Mesenchymal stem cell (in vitro differentiated cells and primary cell): ENCODE results near the gene SYNJ2BP.
"Not testable (repeated sequence)": the region's sequence is repeated elsewhere in the genome, so short reads cannot be mapped to it uniquely, and the experiment has no call there.

Experiments
- DNase-seq: peaks from one replicate; pipeline ENCODE4 v3.0.0-alpha.2; 2013
- H2AFZ ChIP-seq: one replicate; pipeline ENCODE4 v1.6.1; 2013; ENCODE audit warnings: low read depth, mild to moderate bottlenecking, control low read depth, inconsistent platforms, low read length, moderate library complexity
- H2AK5ac ChIP-seq: 2 replicates; pipeline ENCODE4 v1.6.1; 2013; ENCODE audit warnings: low read length, moderate library complexity, mild to moderate bottlenecking, inconsistent platforms; ENCODE audit not compliant: severe bottlenecking
- H2BK120ac ChIP-seq: one replicate; pipeline ENCODE4 v1.6.1; 2013; ENCODE audit warnings: low read depth, mild to moderate bottlenecking, inconsistent platforms, low read length, moderate library complexity
- H2BK12ac ChIP-seq, 2 experiments: one replicate each; pipeline ENCODE4 v1.6.1; 2013; ENCODE audit warnings: inconsistent platforms in 2 of 2, low read length in 2 of 2, mild to moderate bottlenecking in 2 of 2, moderate library complexity in 2 of 2, control low read depth in 1 of 2
- H2BK15ac ChIP-seq: one replicate; pipeline ENCODE4 v1.6.1; 2013; ENCODE audit warnings: mild to moderate bottlenecking, low read depth, inconsistent platforms; ENCODE audit not compliant: poor library complexity, severe bottlenecking
- H2BK5ac ChIP-seq: 2 replicates; pipeline ENCODE4 v1.6.1; 2013; ENCODE audit warnings: low read depth, mild to moderate bottlenecking, low read length, control low read depth, inconsistent platforms; ENCODE audit not compliant: poor library complexity, severe bottlenecking
- H3K14ac ChIP-seq, 2 experiments: one replicate each; pipeline ENCODE4 v1.6.1; 2013; ENCODE audit warnings: inconsistent platforms in 2 of 2, low read length in 2 of 2, control low read depth in 1 of 2, mild to moderate bottlenecking in 1 of 2, moderate library complexity in 1 of 2
- H3K18ac ChIP-seq, 2 experiments: one replicate each; pipeline ENCODE4 v1.6.1; 2013; ENCODE audit warnings: inconsistent platforms in 2 of 2, low read length in 2 of 2, control low read depth in 1 of 2, low read depth in 1 of 2, mild to moderate bottlenecking in 1 of 2
- H3K23ac ChIP-seq, 2 experiments: one replicate each; pipeline ENCODE4 v1.6.1; 2013; ENCODE audit warnings: inconsistent platforms in 2 of 2, low read length in 2 of 2, mild to moderate bottlenecking in 2 of 2, moderate library complexity in 2 of 2, control low read depth in 1 of 2
- H3K27ac ChIP-seq: 2 replicates; pipeline ENCODE4 v1.5.1; 2013; ENCODE audit warnings: mild to moderate bottlenecking, moderate library complexity, low read length, control low read depth, inconsistent platforms; ENCODE audit not compliant: poor library complexity, severe bottlenecking
- H3K27me3 ChIP-seq, 2 experiments: 2 replicates each; pipeline versions ENCODE4 v1.6.1 to v1.7.0; 2013; ENCODE audit warnings: low read length in 2 of 2, mild to moderate bottlenecking in 2 of 2, moderate library complexity in 2 of 2, control low read depth in 1 of 2, inconsistent platforms in 1 of 2; ENCODE audit not compliant: control insufficient read depth in 1 of 2, insufficient read depth in 1 of 2
- H3K36me3 ChIP-seq, 2 experiments: 2 replicates each; pipeline versions ENCODE4 v1.6.1 to v1.7.0; 2013; ENCODE audit warnings: low read length in 2 of 2, control low read depth in 1 of 2, inconsistent platforms in 1 of 2, low read depth in 1 of 2, mild to moderate bottlenecking in 1 of 2; ENCODE audit not compliant: insufficient read depth in 2 of 2, control insufficient read depth in 1 of 2
- H3K4ac ChIP-seq, 2 experiments: one replicate each; pipeline ENCODE4 v1.6.1; 2013; ENCODE audit warnings: inconsistent platforms in 2 of 2, low read length in 2 of 2, mild to moderate bottlenecking in 2 of 2, moderate library complexity in 2 of 2, control low read depth in 1 of 2, low read depth in 1 of 2
- H3K4me1 ChIP-seq: 2 replicates; pipeline ENCODE4 v1.6.1; 2013; ENCODE audit warnings: low read depth, low read length, control low read depth; ENCODE audit not compliant: control insufficient read depth, insufficient read depth
- H3K4me2 ChIP-seq: 2 replicates; pipeline ENCODE4 v1.6.1; 2013; ENCODE audit warnings: low read length, mild to moderate bottlenecking, inconsistent platforms; ENCODE audit not compliant: poor library complexity, severe bottlenecking
- H3K4me3 ChIP-seq, 2 experiments: 2 replicates each; pipeline versions ENCODE4 v1.5.1 to v1.7.0; 2013; ENCODE audit warnings: low read length in 2 of 2, mild to moderate bottlenecking in 2 of 2, control low read depth in 1 of 2, low read depth in 1 of 2; ENCODE audit not compliant: insufficient read depth in 1 of 2
- H3K79me1 ChIP-seq: replicated peaks from 2 replicates; pipeline ENCODE4 v1.6.1; 2013; ENCODE audit warnings: mild to moderate bottlenecking, control low read depth, low read length, inconsistent platforms; ENCODE audit not compliant: poor library complexity, severe bottlenecking
- H3K9ac ChIP-seq: 2 replicates; pipeline ENCODE4 v1.7.0; 2013; ENCODE audit warnings: mild to moderate bottlenecking, low read length, moderate library complexity
- H3K9me3 ChIP-seq: 2 replicates; pipeline ENCODE4 v1.7.0; 2013; ENCODE audit warnings: mild to moderate bottlenecking, low read length; ENCODE audit not compliant: control insufficient read depth
- H4K8ac ChIP-seq: one replicate; pipeline ENCODE4 v1.6.1; 2013; ENCODE audit warnings: inconsistent platforms, mild to moderate bottlenecking, low read length, moderate library complexity
- H4K91ac ChIP-seq: one replicate; pipeline ENCODE4 v1.6.1; 2013; ENCODE audit warnings: mild to moderate bottlenecking, low read length, inconsistent platforms
- WGBS: methylation state at CpG from one replicate; pipeline ENCODE4 v1.1.7; 2013; ENCODE audit warnings: mixed read lengths; 5-methylcytosine and 5-hydroxymethylcytosine counted together

The SYNJ2BP gene

DNA sequence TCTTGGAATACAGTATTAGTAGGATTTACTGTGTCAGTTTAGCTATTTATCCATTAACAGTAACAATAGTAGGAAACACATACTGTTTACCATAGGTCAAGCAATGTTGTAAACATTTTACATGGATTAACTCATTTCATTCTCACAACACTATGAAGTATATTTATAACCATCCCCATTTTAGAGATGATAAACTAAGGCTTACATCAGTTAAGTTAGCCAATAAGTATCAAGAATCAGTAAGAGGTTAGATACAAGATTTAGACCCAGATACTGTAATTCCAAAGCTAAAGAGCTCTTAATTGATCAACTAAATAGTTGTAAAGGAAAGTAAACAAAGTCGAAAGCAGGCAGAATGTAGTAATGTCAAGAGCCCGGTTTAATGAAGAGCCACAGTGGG, 1.1 kb downstream of the SYNJ2BP start:
- peaks cover 1% of the 10 kb centered on the region for H3K4me1 ChIP-seq
- no peaks in the 10 kb centered on the region for H3K9me3 ChIP-seq
- H2BK12ac ChIP-seq, result no peak overlapping the region
- H3K4me2 ChIP-seq, result no peak overlapping the region
- no peak overlapping the region for H3K27ac ChIP-seq
- no peak overlapping the region for H2AFZ ChIP-seq
- H3K79me1 ChIP-seq, result peaks cover 12% of the 10 kb centered on the region
- H3K18ac ChIP-seq, result no peak overlapping the region
- H3K4me3 ChIP-seq, result peak overlapping the region in 1 of 2 experiments; percentile 97
- H2BK15ac ChIP-seq, result no peak overlapping the region
- no peaks in the 10 kb centered on the region for H3K27me3 ChIP-seq
- peaks cover 0 to 11% of the 10 kb centered on the region in 2 experiments for H3K36me3 ChIP-seq
- H3K14ac ChIP-seq, result no peak overlapping the region
- peak overlapping the region; percentile 95 for H3K9ac ChIP-seq
- H2BK5ac ChIP-seq, result no peak overlapping the region
- no peak overlapping the region for H2AK5ac ChIP-seq
- peak; percentile 16 for DNase-seq
- 40% methylated on average over 2 of the region's 2 CpGs for WGBS
- H3K4ac ChIP-seq, result no peak overlapping the region
- no peak overlapping the region for H2BK120ac ChIP-seq
- no peak overlapping the region for H4K8ac ChIP-seq
- H4K91ac ChIP-seq, result no peak overlapping the region
- H3K23ac ChIP-seq, result no peak overlapping the region

- Histone ChIP-seq H2BK5ac (no peak overlapping the region), H3K27ac (no peak overlapping the region), H3K4me1 (no peaks in the 10 kb centered on the region), H3K27me3 (no peaks in the 10 kb centered on the region), H2AK5ac (no peak overlapping the region), H3K18ac (no peak overlapping the region), H3K9ac (no peak overlapping the region), H4K8ac (no peak overlapping the region), H3K4me2 (no peak overlapping the region), H3K36me3 (peaks cover 9 to 12% of the 10 kb centered on the region in 2 experiments), H2BK12ac (no peak overlapping the region), H4K91ac (no peak overlapping the region), H3K14ac (no peak overlapping the region), H2BK120ac (no peak overlapping the region), H2AFZ (no peak overlapping the region), H2BK15ac (no peak overlapping the region), H3K79me1 (peaks cover 31% of the 10 kb centered on the region), H3K23ac (no peak overlapping the region), H3K9me3 (no peaks in the 10 kb centered on the region), H3K4me3 (no peak overlapping the region), H3K4ac (no peak overlapping the region)
- no peak for DNase-seq
- 97% methylated on average over 4 of the region's 4 CpGs for WGBS
Observed at GRCh38 chr14:70407621-70408020, 9.3 kb downstream of the SYNJ2BP start.

DNA sequence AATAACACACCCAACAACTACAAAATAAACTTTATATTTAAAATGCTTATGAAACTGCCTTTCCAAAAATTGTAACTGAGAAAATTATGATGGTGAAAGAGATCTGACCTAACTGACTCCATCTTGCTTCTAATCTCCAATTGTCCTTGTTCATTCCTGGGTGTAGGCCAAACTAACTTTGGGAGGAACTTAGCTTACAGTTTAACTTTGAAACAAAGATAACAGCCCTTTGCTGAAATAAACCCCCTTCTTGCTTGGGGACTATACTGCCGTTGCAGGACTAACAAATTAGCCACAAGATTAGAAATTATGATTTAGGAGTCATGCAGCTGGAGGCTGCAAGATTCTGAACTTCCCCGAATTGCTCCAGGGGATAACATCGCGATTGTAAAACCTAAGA, 10.7 kb downstream of the SYNJ2BP start:
- H3K9ac ChIP-seq, H3K9me3 ChIP-seq, H2BK5ac ChIP-seq, H3K4ac ChIP-seq, H3K14ac ChIP-seq, H2AK5ac ChIP-seq, H3K4me1 ChIP-seq, H3K27me3 ChIP-seq, H3K4me2 ChIP-seq, H2BK12ac ChIP-seq, DNase-seq, H3K23ac ChIP-seq, H2AFZ ChIP-seq, H3K4me3 ChIP-seq, H2BK15ac ChIP-seq, H2BK120ac ChIP-seq, H3K18ac ChIP-seq, H4K91ac ChIP-seq, H4K8ac ChIP-seq, H3K27ac ChIP-seq: not testable (repeated sequence)
- Histone ChIP-seq H3K36me3 (peaks cover 9 to 11% of the 10 kb centered on the region in 2 experiments), H3K79me1 (peaks cover 32% of the 10 kb centered on the region)
- WGBS, result 93% methylated on average over 4 of the region's 4 CpGs

DNA sequence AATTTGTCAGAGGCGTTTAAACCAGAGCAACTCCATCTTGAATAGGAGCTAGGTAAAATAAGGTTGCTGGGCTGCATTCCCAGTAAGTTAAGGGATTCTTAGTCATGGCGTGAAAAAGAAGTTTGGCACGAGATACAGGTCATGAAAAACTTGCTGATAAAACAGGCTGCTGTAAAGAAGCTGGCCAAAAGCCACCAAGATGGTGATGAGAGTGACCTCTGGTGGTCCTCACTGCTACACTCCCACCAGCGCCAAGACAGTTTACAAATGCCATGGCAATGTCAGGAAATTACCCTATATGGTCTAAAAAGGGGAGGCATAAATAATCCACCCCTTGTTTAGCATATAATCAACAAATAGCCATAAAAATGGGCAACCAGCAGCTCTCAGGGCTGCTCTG, 13.6 kb downstream of the SYNJ2BP start:
- H4K8ac ChIP-seq, H3K4me3 ChIP-seq, H3K9me3 ChIP-seq, H3K27ac ChIP-seq, H3K18ac ChIP-seq, H3K4ac ChIP-seq, H2BK120ac ChIP-seq, H2BK12ac ChIP-seq, H3K4me1 ChIP-seq, H3K4me2 ChIP-seq, H2AFZ ChIP-seq, H2AK5ac ChIP-seq, H3K14ac ChIP-seq, H2BK5ac ChIP-seq, H4K91ac ChIP-seq, H3K23ac ChIP-seq, H3K9ac ChIP-seq, H2BK15ac ChIP-seq, H3K27me3 ChIP-seq: not testable (repeated sequence)
- 87% methylated on average over 3 of the region's 4 CpGs for WGBS
- Histone ChIP-seq H3K36me3 (peaks cover 0 to 11% of the 10 kb centered on the region in 2 experiments), H3K79me1 (peaks cover 34% of the 10 kb centered on the region)
- peak; percentile 3 for DNase-seq
